ENCODE results near the gene ST6GALNAC5.

Gene ST6GALNAC5

GRCh38 chr1:77061162-77061561 is 193.9 kb downstream of the ST6GALNAC5 start:
- TF ChIP-seq CTCF (IDR thresholded peaks at IDR 0.05; ENCODE audit: unreplicated experiment in 3 of 3) = no peak
- Mint-ChIP-seq H3K36me3 (ENCODE audit: low read depth) (no peaks in the 10 kb centered on the region), H3K9me3 (no peaks in the 10 kb centered on the region), H3K4me3 (no peak overlapping the region), H3K4me1 (peaks cover 5% of the 10 kb centered on the region), H3K27ac (no peak overlapping the region), H3K27me3 (ENCODE audit: low read depth) (no peaks in the 10 kb centered on the region)

- no peaks in the 10 kb centered on the region for H3K36me3 Mint-ChIP-seq (ENCODE audit: low read depth)
- no peak overlapping the region for H3K4me3 Mint-ChIP-seq
- H3K9me3 Mint-ChIP-seq = no peaks in the 10 kb centered on the region
- TF ChIP-seq CTCF (IDR thresholded peaks at IDR 0.05; ENCODE audit: unreplicated experiment in 3 of 3) = no peak
- H3K27ac Mint-ChIP-seq = no peak overlapping the region
- no peaks in the 10 kb centered on the region for H3K27me3 Mint-ChIP-seq (ENCODE audit: low read depth)
- H3K4me1 Mint-ChIP-seq = peaks cover 5% of the 10 kb centered on the region
These were observed 195.8 kb downstream of the ST6GALNAC5 start for GRCh38 chr1:77063118-77063517.

- Mint-ChIP-seq H3K36me3 (ENCODE audit: low read depth) (no peaks in the 10 kb centered on the region), H3K27ac (no peak overlapping the region), H3K9me3 (no peaks in the 10 kb centered on the region), H3K27me3 (ENCODE audit: low read depth) (no peaks in the 10 kb centered on the region), H3K4me1 (peaks cover 5% of the 10 kb centered on the region), H3K4me3 (no peak overlapping the region)
- no peak for TF ChIP-seq CTCF (IDR thresholded peaks at IDR 0.05; ENCODE audit: unreplicated experiment in 3 of 3)
These were observed 197.0 kb downstream of the ST6GALNAC5 start for GRCh38 chr1:77064246-77064645.

GRCh38 chr1:77065693-77066342 is 198.5 kb downstream of the ST6GALNAC5 start:
- Mint-ChIP-seq H3K9me3 (no peaks in the 10 kb centered on the region), H3K27ac (no peak overlapping the region), H3K4me3 (no peak overlapping the region), H3K4me1 (peaks cover 5% of the 10 kb centered on the region), H3K27me3 (ENCODE audit: low read depth) (no peaks in the 10 kb centered on the region), H3K36me3 (ENCODE audit: low read depth) (no peaks in the 10 kb centered on the region)
- no peak for TF ChIP-seq CTCF (IDR thresholded peaks at IDR 0.05; ENCODE audit: unreplicated experiment in 3 of 3)

GRCh38 chr1:77068013-77068412 is 200.7 kb downstream of the ST6GALNAC5 start:
- peaks cover 5% of the 10 kb centered on the region for H3K4me1 Mint-ChIP-seq
- no peak overlapping the region for H3K4me3 Mint-ChIP-seq
- no peak for TF ChIP-seq CTCF (IDR thresholded peaks at IDR 0.05; ENCODE audit: unreplicated experiment in 3 of 3)
- H3K36me3 Mint-ChIP-seq (ENCODE audit: low read depth) = no peaks in the 10 kb centered on the region
- H3K9me3 Mint-ChIP-seq = peaks cover under 1% of the 10 kb centered on the region
- no peaks in the 10 kb centered on the region for H3K27me3 Mint-ChIP-seq (ENCODE audit: low read depth)
- H3K27ac Mint-ChIP-seq = no peak overlapping the region

GRCh38 chr1:77076759-77077158 is 209.5 kb downstream of the ST6GALNAC5 start:
- H3K9me3 Mint-ChIP-seq = peaks cover 7% of the 10 kb centered on the region
- peaks cover 4% of the 10 kb centered on the region for H3K4me1 Mint-ChIP-seq
- TF ChIP-seq CTCF (IDR thresholded peaks at IDR 0.05; ENCODE audit: unreplicated experiment in 3 of 3) = no peak
- no peak overlapping the region for H3K4me3 Mint-ChIP-seq
- H3K36me3 Mint-ChIP-seq (ENCODE audit: low read depth) = no peaks in the 10 kb centered on the region
- H3K27me3 Mint-ChIP-seq (ENCODE audit: low read depth) = no peaks in the 10 kb centered on the region
- H3K27ac Mint-ChIP-seq = no peak overlapping the region
